Activated T-cell treated with anti-CD3 and anti-CD28 coated beads, Interleukin-2, amount 50 U/mL, for 72 hours (primary cell): ENCODE results near the gene CNKSR3. TPM values are rescaled to one million over a fixed set of nuclear protein-coding genes. Genes with fewer than 3 reads are reported as not detected.

Experiments used
- ATAC-seq, 2 donors: fragments of 150-1000 bp; cut with Tn5 transposase; replicated peaks in 1 of 2; 2 replicates each; pipeline ENCODE4 v1.10.0; 2021; ENCODE audit warnings: moderate library complexity in 2 of 2, mild to moderate bottlenecking in 1 of 2
- DNase-seq, 2 donors: peaks; one replicate each; pipeline ENCODE4 v3.0.0; 2021 to 2022; ENCODE audit warnings: mixed read lengths in 1 of 2
- H3K27ac Mint-ChIP-seq: one replicate; pipeline ENCODE4 v1.8.0; 2022; ENCODE audit warnings: mild to moderate bottlenecking, moderate library complexity, mixed read lengths
- H3K27me3 Mint-ChIP-seq: one replicate; pipeline ENCODE4 v1.8.0; 2022; ENCODE audit warnings: low read depth, mixed read lengths
- H3K36me3 Mint-ChIP-seq, 2 donors: one replicate each; pipeline ENCODE4 v1.8.0; 2022; ENCODE audit warnings: mixed read lengths in 2 of 2, mild to moderate bottlenecking in 1 of 2; ENCODE audit not compliant: insufficient read depth in 2 of 2
- H3K4me1 Mint-ChIP-seq: one replicate; pipeline ENCODE4 v1.8.0; 2022; ENCODE audit warnings: low read depth, mixed read lengths
- H3K4me3 Mint-ChIP-seq, 2 donors: one replicate each; pipeline ENCODE4 v1.8.0; 2022; ENCODE audit warnings: mild to moderate bottlenecking in 2 of 2, mixed read lengths in 2 of 2, moderate library complexity in 2 of 2
- H3K9me3 Mint-ChIP-seq, 2 donors: one replicate each; pipeline ENCODE4 v1.8.0; 2022; ENCODE audit warnings: mixed read lengths in 2 of 2
- total RNA-seq, 2 donors: library from RNA; stranded (reverse); gene quantifications; one replicate each; pipeline ENCODE4 v1.2.3, GENCODE V29; 2022

Gene CNKSR3
- total RNA-seq, 2 donors from 2014 or later: 0.07 to 0.12 TPM

GRCh38 chr6:154474648-154475428 is 35.6 kb downstream of the CNKSR3 start:
- peaks cover 6% of the 10 kb centered on the region for H3K27me3 Mint-ChIP-seq
- DNase-seq: no peak
- H3K36me3 Mint-ChIP-seq: peaks cover 0 to 3% of the 10 kb centered on the region in 2 donors
- H3K27ac Mint-ChIP-seq: no peak overlapping the region
- no peak overlapping the region for H3K4me3 Mint-ChIP-seq
- H3K4me1 Mint-ChIP-seq: no peaks in the 10 kb centered on the region
- ATAC-seq: no peak
- H3K9me3 Mint-ChIP-seq: no peaks in the 10 kb centered on the region

- H3K4me3 Mint-ChIP-seq: no peak overlapping the region
- no peak for ATAC-seq
- H3K9me3 Mint-ChIP-seq: peaks cover 0 to 2% of the 10 kb centered on the region in 2 donors
- H3K27ac Mint-ChIP-seq: no peak overlapping the region
- DNase-seq: no peak
- peaks cover 0 to 3% of the 10 kb centered on the region in 2 donors for H3K36me3 Mint-ChIP-seq
- peaks cover 6% of the 10 kb centered on the region for H3K27me3 Mint-ChIP-seq
- H3K4me1 Mint-ChIP-seq: no peaks in the 10 kb centered on the region
These were observed 37.2 kb downstream of the CNKSR3 start for GRCh38 chr6:154473324-154473723.

GRCh38 chr6:154471609-154472362 is 38.7 kb downstream of the CNKSR3 start:
- Mint-ChIP-seq H3K36me3 (peaks cover 0 to 3% of the 10 kb centered on the region in 2 donors), H3K4me3 (no peak overlapping the region), H3K4me1 (no peaks in the 10 kb centered on the region), H3K27me3 (no peaks in the 10 kb centered on the region), H3K9me3 (peaks cover 0 to 3% of the 10 kb centered on the region in 2 donors), H3K27ac (no peak overlapping the region)
- no peak for DNase-seq
- no peak for ATAC-seq

- Mint-ChIP-seq H3K36me3 (peaks cover 0 to 3% of the 10 kb centered on the region in 2 donors), H3K9me3 (peaks cover 0 to 3% of the 10 kb centered on the region in 2 donors), H3K27me3 (no peaks in the 10 kb centered on the region), H3K4me1 (no peaks in the 10 kb centered on the region), H3K4me3 (no peak overlapping the region), H3K27ac (no peak overlapping the region)
- ATAC-seq (no peak), DNase-seq (no peak)
These were observed 41.1 kb downstream of the CNKSR3 start for GRCh38 chr6:154469306-154469935.

- H3K4me3 Mint-ChIP-seq: no peak overlapping the region
These were observed 41.7 kb downstream of the CNKSR3 start for GRCh38 chr6:154468760-154469159.

GRCh38 chr6:154466971-154467679 is 43.4 kb downstream of the CNKSR3 start:
- Mint-ChIP-seq H3K27me3 (no peaks in the 10 kb centered on the region), H3K27ac (no peak overlapping the region), H3K4me3 (no peak overlapping the region), H3K4me1 (no peaks in the 10 kb centered on the region), H3K9me3 (peaks cover 0 to 3% of the 10 kb centered on the region in 2 donors), H3K36me3 (peaks cover 0 to 3% of the 10 kb centered on the region in 2 donors)
- DNase-seq: no peak
- no peak for ATAC-seq

More at GRCh38 chr6:154468760-154469159, 41.7 kb downstream of the CNKSR3 start:
- no peak for ATAC-seq
- DNase-seq: no peak
- no peaks in the 10 kb centered on the region for H3K27me3 Mint-ChIP-seq
- H3K27ac Mint-ChIP-seq: no peak overlapping the region
- H3K36me3 Mint-ChIP-seq: peaks cover 0 to 3% of the 10 kb centered on the region in 2 donors
- H3K4me1 Mint-ChIP-seq: no peaks in the 10 kb centered on the region
- H3K9me3 Mint-ChIP-seq: peaks cover 0 to 3% of the 10 kb centered on the region in 2 donors

GRCh38 chr6:154466139-154466538 is 44.3 kb downstream of the CNKSR3 start:
- ATAC-seq (no peak), DNase-seq (no peak)
- Mint-ChIP-seq H3K27ac (no peak overlapping the region), H3K9me3 (peaks cover 0 to 3% of the 10 kb centered on the region in 2 donors), H3K36me3 (peaks cover 0 to 3% of the 10 kb centered on the region in 2 donors), H3K4me3 (no peak overlapping the region), H3K4me1 (no peaks in the 10 kb centered on the region), H3K27me3 (no peaks in the 10 kb centered on the region)

GRCh38 chr6:154463573-154464419 is 46.7 kb downstream of the CNKSR3 start:
- Mint-ChIP-seq H3K4me3 (no peak overlapping the region), H3K36me3 (no peaks in the 10 kb centered on the region), H3K9me3 (peaks cover 0 to 3% of the 10 kb centered on the region in 2 donors), H3K4me1 (peaks cover 3% of the 10 kb centered on the region), H3K27me3 (peaks cover 6% of the 10 kb centered on the region), H3K27ac (no peak overlapping the region)
- no peak for DNase-seq
- no peak for ATAC-seq

GRCh38 chr6:154462425-154462824 is 48.1 kb downstream of the CNKSR3 start:
- Mint-ChIP-seq H3K27ac (no peak overlapping the region), H3K36me3 (no peaks in the 10 kb centered on the region), H3K27me3 (peaks cover 15% of the 10 kb centered on the region), H3K9me3 (peaks cover 0 to 2% of the 10 kb centered on the region in 2 donors), H3K4me1 (peaks cover 9% of the 10 kb centered on the region), H3K4me3 (no peak overlapping the region)
- DNase-seq: no peak
- no peak for ATAC-seq

- Mint-ChIP-seq H3K27me3 (peaks cover 16% of the 10 kb centered on the region), H3K4me3 (no peak overlapping the region), H3K4me1 (peaks cover 9% of the 10 kb centered on the region), H3K27ac (no peak overlapping the region), H3K9me3 (peaks cover 0 to 2% of the 10 kb centered on the region in 2 donors), H3K36me3 (no peaks in the 10 kb centered on the region)
- DNase-seq (no peak), ATAC-seq (no peak)
These were observed 49.1 kb downstream of the CNKSR3 start for GRCh38 chr6:154461348-154461747.

GRCh38 chr6:154460306-154461071 is 50.0 kb downstream of the CNKSR3 start:
- DNase-seq: no peak
- no peak overlapping the region for H3K27ac Mint-ChIP-seq
- no peak overlapping the region for H3K4me3 Mint-ChIP-seq
- no peak for ATAC-seq
- H3K9me3 Mint-ChIP-seq: peaks cover 0 to 2% of the 10 kb centered on the region in 2 donors
- peaks cover 9% of the 10 kb centered on the region for H3K4me1 Mint-ChIP-seq
- H3K27me3 Mint-ChIP-seq: peaks cover 16% of the 10 kb centered on the region
- H3K36me3 Mint-ChIP-seq: no peaks in the 10 kb centered on the region
